Measurements from ENCODE around the gene AGTPBP1.

The AGTPBP1 gene

DNA sequence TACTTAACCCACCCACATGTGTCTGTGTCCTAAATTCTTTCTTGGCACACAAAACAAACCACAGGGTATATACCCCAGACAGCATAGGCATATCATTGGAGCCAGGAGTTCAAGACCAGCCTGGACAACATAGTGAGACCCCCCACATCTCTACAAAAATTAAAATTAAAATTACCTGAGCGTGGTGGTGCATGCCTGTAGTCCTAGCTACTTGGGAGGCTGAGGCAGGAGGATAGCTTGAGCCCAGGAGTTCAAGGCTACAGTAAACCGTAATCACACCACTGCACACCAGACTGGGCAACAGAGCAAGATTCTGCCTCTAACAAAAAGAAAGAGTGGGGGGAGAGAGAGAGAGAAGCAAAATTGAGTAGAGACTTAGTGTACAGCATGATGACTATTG, 4.6 kb upstream of the AGTPBP1 start:
- DNase-seq (ENCODE audit: low read depth in 1 of 2, low spot score in 1 of 2): no peak
- H3K27me3 ChIP-seq (ENCODE audit: insufficient read depth, poor library complexity, severe bottlenecking): no peaks in the 10 kb centered on the region
- TF ChIP-seq POLR2AphosphoS5 (IDR thresholded peaks at IDR 0.05; ENCODE audit: low read depth) (no peak), SPI1 (IDR thresholded peaks at IDR 0.05; ENCODE audit: borderline replicate concordance, low read depth) (no peak), GABPA (IDR thresholded peaks at IDR 0.05; ENCODE audit: low read depth) (no peak), REST (IDR thresholded peaks at IDR 0.05; ENCODE audit: insufficient replicate concordance, low read depth) (no peak), CTCF (IDR thresholded peaks at IDR 0.05; ENCODE audit: insufficient read depth, low read length) (no peak)
- no peak overlapping the region for H3K27ac ChIP-seq (replicated peaks)
- H3K4me3 ChIP-seq (replicated peaks; ENCODE audit: insufficient read depth, low read length): no peak overlapping the region

GRCh38 chr9:85745203-85745602, 3.4 kb upstream of the AGTPBP1 start:
- Histone ChIP-seq H3K27ac (replicated peaks) (no peak overlapping the region), H3K4me3 (replicated peaks; ENCODE audit: insufficient read depth, low read length) (no peak overlapping the region), H3K27me3 (ENCODE audit: insufficient read depth, poor library complexity, severe bottlenecking) (no peaks in the 10 kb centered on the region)
- no peak for TF ChIP-seq POLR2AphosphoS5 (IDR thresholded peaks at IDR 0.05; ENCODE audit: low read depth)
- no peak for TF ChIP-seq GABPA (IDR thresholded peaks at IDR 0.05; ENCODE audit: low read depth)
- TF ChIP-seq CTCF (IDR thresholded peaks at IDR 0.05; ENCODE audit: insufficient read depth, low read length): no peak
- TF ChIP-seq SPI1 (IDR thresholded peaks at IDR 0.05; ENCODE audit: borderline replicate concordance, low read depth): no peak
- no peak for DNase-seq (ENCODE audit: low read depth in 1 of 2, low spot score in 1 of 2)

DNA sequence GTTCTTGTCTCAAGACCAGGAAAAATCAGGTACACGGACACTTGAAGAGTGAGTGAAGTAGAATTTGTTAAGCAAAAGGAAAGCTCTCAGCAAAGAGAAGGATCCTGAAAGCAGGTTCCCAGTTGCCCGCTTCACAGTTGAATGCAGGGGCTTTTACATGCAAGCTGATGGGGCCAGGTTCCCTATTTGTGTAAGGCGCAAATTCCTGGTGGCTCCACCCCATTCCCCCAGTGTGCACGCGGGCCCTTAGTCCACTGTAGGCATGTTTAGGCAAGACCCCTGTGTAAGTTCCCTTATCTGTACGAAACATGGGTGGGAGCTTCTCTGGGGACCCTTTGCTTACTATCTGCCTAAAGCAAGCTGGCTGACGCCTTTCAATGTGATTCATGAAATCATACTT, 2.7 kb upstream of the AGTPBP1 start:
- no peak for TF ChIP-seq SPI1 (IDR thresholded peaks at IDR 0.05; ENCODE audit: borderline replicate concordance, low read depth)
- TF ChIP-seq CTCF (IDR thresholded peaks at IDR 0.05; ENCODE audit: insufficient read depth, low read length): no peak
- no peak for TF ChIP-seq POLR2AphosphoS5 (IDR thresholded peaks at IDR 0.05; ENCODE audit: low read depth)
- TF ChIP-seq GABPA (IDR thresholded peaks at IDR 0.05; ENCODE audit: low read depth): no peak
- no peak for TF ChIP-seq REST (IDR thresholded peaks at IDR 0.05; ENCODE audit: insufficient replicate concordance, low read depth)
- peak in 1 of 2 experiments; percentile 41 for DNase-seq (ENCODE audit: low read depth in 1 of 2, low spot score in 1 of 2)
- Histone ChIP-seq H3K27ac (replicated peaks) (no peak overlapping the region; the same call in 1 of the 2 replicates), H3K27me3 (ENCODE audit: insufficient read depth, poor library complexity, severe bottlenecking) (no peaks in the 10 kb centered on the region), H3K4me3 (replicated peaks; ENCODE audit: insufficient read depth, low read length) (no peak overlapping the region)

Data from HL-60 (cell line).